ENCODE data around the gene PTPRN. TPM values are rescaled to one million over a fixed set of nuclear protein-coding genes. Genes with fewer than 3 reads are reported as not detected.

PTPRN gene
- polyA plus RNA-seq, 2 of the 4 experiments (the other 2 are of a cell fraction) = 0.44 to 1.1 TPM

DNA sequence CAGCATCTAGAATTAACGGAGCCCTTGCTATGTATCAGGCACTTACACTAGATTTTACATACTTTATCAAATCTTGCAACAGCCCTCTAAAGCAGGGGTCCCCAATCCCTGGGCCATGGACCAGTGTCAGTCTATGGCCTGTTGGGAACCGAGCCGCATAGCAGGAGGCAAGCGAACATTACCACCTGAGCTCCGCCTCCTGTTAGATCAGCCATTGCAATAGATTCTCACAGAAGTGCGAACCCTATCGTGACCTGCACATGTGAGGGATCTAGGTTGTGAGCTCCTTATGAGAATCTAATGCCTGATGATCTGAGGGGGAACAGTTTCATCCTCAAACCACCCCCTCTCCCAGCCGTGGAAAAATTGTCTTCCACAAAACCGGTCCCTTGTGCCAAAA, 16.6 kb downstream of the PTPRN start:
- Histone ChIP-seq H3K4me2 (no peak overlapping the region), H3K4me3 (no peak overlapping the region), H3K9me3 (no peaks in the 10 kb centered on the region), H3K27ac (no peak overlapping the region), H3K4me1 (peaks cover 26% of the 10 kb centered on the region)
- TF ChIP-seq ZSCAN20 (CRISPR knock-in tag; IDR thresholded peaks at IDR 0.05) = no peak
- 96% methylated on average over 9 of the region's 9 CpGs for WGBS (ENCODE audit: missing lambda C conversion rate)
- no peak for ATAC-seq
- ChIA-PET POLR2A (no interaction called here), CTCF (interaction anchor here (1.1 to 16.3 kb wide), 11 partner anchors 13 to 135 kb away, joined by 4 to 540 read pairs (median 79); partner anchors contain the start of genes ABCB6, ANKZF1, ATG9A and CNPPD1)
- FAIRE-seq = no peak
- no peak for DNase-seq (ENCODE audit: low read depth in 1 of 2, low spot score in 1 of 2)

DNA sequence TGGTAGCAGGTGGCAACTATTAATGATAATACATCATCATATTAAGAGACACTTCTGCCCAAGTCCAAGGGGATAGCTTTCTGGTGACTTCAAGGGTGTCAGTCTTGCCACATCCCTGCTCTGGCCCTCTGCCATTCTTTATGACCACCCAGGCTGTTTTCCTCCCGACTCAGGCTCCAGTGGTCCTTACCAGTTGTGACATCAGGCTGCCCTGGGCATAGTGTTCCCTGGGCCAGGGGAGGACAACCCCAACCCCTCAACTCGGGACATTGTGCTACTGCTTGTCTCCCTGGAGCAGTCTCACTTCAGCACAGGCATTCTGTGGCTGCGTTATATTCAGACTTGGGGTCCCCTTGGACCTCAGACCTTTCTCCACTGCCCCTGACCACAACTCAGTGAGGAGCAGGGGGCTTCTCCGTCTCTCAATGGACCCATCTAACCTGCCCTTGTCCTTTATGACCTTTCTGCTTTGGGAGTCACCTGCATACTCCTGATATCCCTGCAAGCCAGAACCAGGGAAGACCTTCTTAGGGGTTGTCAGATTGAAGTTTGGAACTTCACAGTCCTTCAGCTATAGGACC, 17.2 kb downstream of the PTPRN start:
- no peak overlapping the region for H3K4me2 ChIP-seq
- no peaks in the 10 kb centered on the region for H3K9me3 ChIP-seq
- peaks cover 26% of the 10 kb centered on the region for H3K4me1 ChIP-seq
- CTCF ChIA-PET = interaction anchor here (1.8 to 16.3 kb wide), 9 partner anchors 8 to 233 kb away, joined by 5 to 540 read pairs (median 86); partner anchors contain the start of genes ABCB6, ANKZF1, ATG9A and CNPPD1
- no peak overlapping the region for H3K4me3 ChIP-seq
- TF ChIP-seq KDM1A (IDR thresholded peaks at IDR 0.05; ENCODE audit: low read depth) = no peak
- TF ChIP-seq MYC (IDR thresholded peaks at IDR 0.05; ENCODE audit: borderline replicate concordance, low read length) = no peak
- no peak for TF ChIP-seq RNF2 (IDR thresholded peaks at IDR 0.05; ENCODE audit: borderline replicate concordance, low read depth)
- TF ChIP-seq, protein P1, sequence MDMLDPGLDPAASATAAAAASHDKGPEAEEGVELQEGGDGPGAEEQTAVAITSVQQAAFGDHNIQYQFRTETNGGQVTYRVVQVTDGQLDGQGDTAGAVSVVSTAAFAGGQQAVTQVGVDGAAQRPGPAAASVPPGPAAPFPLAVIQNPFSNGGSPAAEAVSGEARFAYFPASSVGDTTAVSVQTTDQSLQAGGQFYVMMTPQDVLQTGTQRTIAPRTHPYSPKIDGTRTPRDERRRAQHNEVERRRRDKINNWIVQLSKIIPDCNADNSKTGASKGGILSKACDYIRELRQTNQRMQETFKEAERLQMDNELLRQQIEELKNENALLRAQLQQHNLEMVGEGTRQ (IDR thresholded peaks at IDR 0.05) = no peak
- TF ChIP-seq ZSCAN20 (CRISPR knock-in tag; IDR thresholded peaks at IDR 0.05) = no peak
- TF ChIP-seq, protein P2, sequence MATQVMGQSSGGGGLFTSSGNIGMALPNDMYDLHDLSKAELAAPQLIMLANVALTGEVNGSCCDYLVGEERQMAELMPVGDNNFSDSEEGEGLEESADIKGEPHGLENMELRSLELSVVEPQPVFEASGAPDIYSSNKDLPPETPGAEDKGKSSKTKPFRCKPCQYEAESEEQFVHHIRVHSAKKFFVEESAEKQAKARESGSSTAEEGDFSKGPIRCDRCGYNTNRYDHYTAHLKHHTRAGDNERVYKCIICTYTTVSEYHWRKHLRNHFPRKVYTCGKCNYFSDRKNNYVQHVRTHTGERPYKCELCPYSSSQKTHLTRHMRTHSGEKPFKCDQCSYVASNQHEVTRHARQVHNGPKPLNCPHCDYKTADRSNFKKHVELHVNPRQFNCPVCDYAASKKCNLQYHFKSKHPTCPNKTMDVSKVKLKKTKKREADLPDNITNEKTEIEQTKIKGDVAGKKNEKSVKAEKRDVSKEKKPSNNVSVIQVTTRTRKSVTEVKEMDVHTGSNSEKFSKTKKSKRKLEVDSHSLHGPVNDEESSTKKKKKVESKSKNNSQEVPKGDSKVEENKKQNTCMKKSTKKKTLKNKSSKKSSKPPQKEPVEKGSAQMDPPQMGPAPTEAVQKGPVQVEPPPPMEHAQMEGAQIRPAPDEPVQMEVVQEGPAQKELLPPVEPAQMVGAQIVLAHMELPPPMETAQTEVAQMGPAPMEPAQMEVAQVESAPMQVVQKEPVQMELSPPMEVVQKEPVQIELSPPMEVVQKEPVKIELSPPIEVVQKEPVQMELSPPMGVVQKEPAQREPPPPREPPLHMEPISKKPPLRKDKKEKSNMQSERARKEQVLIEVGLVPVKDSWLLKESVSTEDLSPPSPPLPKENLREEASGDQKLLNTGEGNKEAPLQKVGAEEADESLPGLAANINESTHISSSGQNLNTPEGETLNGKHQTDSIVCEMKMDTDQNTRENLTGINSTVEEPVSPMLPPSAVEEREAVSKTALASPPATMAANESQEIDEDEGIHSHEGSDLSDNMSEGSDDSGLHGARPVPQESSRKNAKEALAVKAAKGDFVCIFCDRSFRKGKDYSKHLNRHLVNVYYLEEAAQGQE (IDR thresholded peaks at IDR 0.05) = no peak
- no peak for TF ChIP-seq RCOR1 (IDR thresholded peaks at IDR 0.05; ENCODE audit: low read depth, low read length)
- TF ChIP-seq NFE2L2 (conservative IDR thresholded peaks at IDR 0.05; ENCODE audit: low read length) = no peak
- no peak for TF ChIP-seq CEBPB (IDR thresholded peaks at IDR 0.05)
- TF ChIP-seq FOSB (CRISPR knock-in tag; IDR thresholded peaks at IDR 0.05) = no peak
- no peak for TF ChIP-seq TFCP2L1 (CRISPR knock-in tag; IDR thresholded peaks at IDR 0.05)
- FAIRE-seq (no peak), DNase-seq (ENCODE audit: low read depth in 1 of 2, low spot score in 1 of 2) (no peak), ATAC-seq (no peak)
- POLR2A ChIA-PET = no interaction called here
- no peak overlapping the region for H3K27ac ChIP-seq
- 46% methylated on average over 4 of the region's 4 CpGs for WGBS (ENCODE audit: missing lambda C conversion rate)

DNA sequence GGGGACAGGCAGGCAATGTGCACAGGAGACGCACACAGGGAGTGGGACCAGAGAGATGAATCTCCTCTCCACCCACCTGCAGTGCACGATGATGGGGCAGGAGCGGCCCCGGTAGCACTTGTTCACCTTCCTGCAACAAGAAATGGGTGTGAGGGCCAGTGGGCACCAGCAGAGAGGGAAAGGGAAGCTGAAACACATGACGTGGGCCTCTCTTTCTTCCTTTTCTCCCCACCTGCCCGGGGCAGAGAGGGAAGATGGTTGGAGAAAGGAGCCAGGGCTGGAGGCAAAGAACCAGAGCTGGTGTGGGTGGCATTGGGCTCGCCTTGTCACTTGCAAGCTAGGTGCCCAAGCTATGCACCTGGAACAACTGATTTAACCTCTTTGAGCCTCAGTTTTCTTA, 17.8 kb downstream of the PTPRN start:
- ChIA-PET POLR2A (interaction anchor here (0.9 kb wide), 1 partner anchor 13 kb away, joined by 3 read pairs; the partner anchor contains the start of gene DNAJB2), CTCF (interaction anchor here (0.6 to 16.3 kb wide), 11 partner anchors 9 to 338 kb away, joined by 3 to 540 read pairs (median 56); partner anchors contain the start of genes ANKZF1, ATG9A, CNPPD1 and DNAJB2)
- ATAC-seq (no peak), FAIRE-seq (no peak), DNase-seq (ENCODE audit: low read depth in 1 of 2, low spot score in 1 of 2) (no peak)
- Histone ChIP-seq H3K4me3 (no peak overlapping the region), H3K27ac (no peak overlapping the region), H3K4me1 (peaks cover 27% of the 10 kb centered on the region), H3K4me2 (no peak overlapping the region), H3K9me3 (no peaks in the 10 kb centered on the region)
- 82% methylated on average over 7 of the region's 7 CpGs for WGBS (ENCODE audit: missing lambda C conversion rate)
- TF ChIP-seq CEBPB (IDR thresholded peaks at IDR 0.05) = no peak
- no peak for TF ChIP-seq TFCP2L1 (CRISPR knock-in tag; IDR thresholded peaks at IDR 0.05)
- no peak for TF ChIP-seq ZFP36 (IDR thresholded peaks at IDR 0.05; ENCODE audit: borderline replicate concordance, partially characterized antibody)
- TF ChIP-seq RFX5 (IDR thresholded peaks at IDR 0.05) = no peak
- TF ChIP-seq BHLHE40 (IDR thresholded peaks at IDR 0.05; ENCODE audit: low read depth, low read length) = no peak
- no peak for TF ChIP-seq JUNB (IDR thresholded peaks at IDR 0.05)
- TF ChIP-seq POLR2AphosphoS2 (conservative IDR thresholded peaks at IDR 0.05; ENCODE audit: low read length) = no peak
- no peak for TF ChIP-seq SREBF2 (IDR thresholded peaks at IDR 0.05)
- no peak for TF ChIP-seq NPAS2 (CRISPR knock-in tag; IDR thresholded peaks at IDR 0.05; ENCODE audit: borderline replicate concordance)
- TF ChIP-seq HOXB5 (CRISPR knock-in tag; IDR thresholded peaks at IDR 0.05) = no peak
- no peak for TF ChIP-seq HOXA7 (CRISPR knock-in tag; IDR thresholded peaks at IDR 0.05)
- TF ChIP-seq, protein P2 (IDR thresholded peaks at IDR 0.05) = no peak
- no peak for TF ChIP-seq CBX8 (IDR thresholded peaks at IDR 0.05)
- TF ChIP-seq, protein P3, sequence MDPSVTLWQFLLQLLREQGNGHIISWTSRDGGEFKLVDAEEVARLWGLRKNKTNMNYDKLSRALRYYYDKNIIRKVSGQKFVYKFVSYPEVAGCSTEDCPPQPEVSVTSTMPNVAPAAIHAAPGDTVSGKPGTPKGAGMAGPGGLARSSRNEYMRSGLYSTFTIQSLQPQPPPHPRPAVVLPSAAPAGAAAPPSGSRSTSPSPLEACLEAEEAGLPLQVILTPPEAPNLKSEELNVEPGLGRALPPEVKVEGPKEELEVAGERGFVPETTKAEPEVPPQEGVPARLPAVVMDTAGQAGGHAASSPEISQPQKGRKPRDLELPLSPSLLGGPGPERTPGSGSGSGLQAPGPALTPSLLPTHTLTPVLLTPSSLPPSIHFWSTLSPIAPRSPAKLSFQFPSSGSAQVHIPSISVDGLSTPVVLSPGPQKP (IDR thresholded peaks at IDR 0.05; ENCODE audit: low read depth, low read length) = no peak
- TF ChIP-seq CBX2 (IDR thresholded peaks at IDR 0.05; ENCODE audit: borderline replicate concordance, low read depth) = no peak
- TF ChIP-seq RARB (CRISPR knock-in tag; IDR thresholded peaks at IDR 0.05) = no peak
